H7 (cell line): ENCODE measurements around the gene CXCL13. TPM values are rescaled to one million over a fixed set of nuclear protein-coding genes. Genes with fewer than 3 reads are reported as not detected.
"Not testable (repeated sequence)": the region's sequence is repeated elsewhere in the genome, so short reads cannot be mapped to it uniquely, and the experiment has no call there.

Experiments
- DNase-seq: peaks from one replicate; pipeline ENCODE4 v3.0.0; 2012
- H3K27me3 ChIP-seq: 2 replicates; pipeline ENCODE4 v1.6.0; 2011; ENCODE audit warnings: mild to moderate bottlenecking, low read length; ENCODE audit not compliant: control insufficient read depth, insufficient read depth
- H3K36me3 ChIP-seq: replicated peaks from 2 replicates; pipeline ENCODE4 v1.5.1; 2011; ENCODE audit warnings: low read length; ENCODE audit not compliant: control insufficient read depth, insufficient read depth
- H3K4me3 ChIP-seq: 2 replicates; pipeline ENCODE4 v1.5.1; 2011; ENCODE audit warnings: low read depth, mild to moderate bottlenecking, control low read depth, low read length, moderate library complexity; ENCODE audit not compliant: insufficient read depth
- total RNA-seq: library from RNA; depleted of rRNA; stranded (reverse); fragments of >200 nt; shearing (Covaris generic); gene quantifications from 2 replicates; pipeline ENCODE4 v1.2.3, GENCODE V29; 2014

The CXCL13 gene
- total RNA-seq, 1 experiment from 2014 or later: not detected

DNA sequence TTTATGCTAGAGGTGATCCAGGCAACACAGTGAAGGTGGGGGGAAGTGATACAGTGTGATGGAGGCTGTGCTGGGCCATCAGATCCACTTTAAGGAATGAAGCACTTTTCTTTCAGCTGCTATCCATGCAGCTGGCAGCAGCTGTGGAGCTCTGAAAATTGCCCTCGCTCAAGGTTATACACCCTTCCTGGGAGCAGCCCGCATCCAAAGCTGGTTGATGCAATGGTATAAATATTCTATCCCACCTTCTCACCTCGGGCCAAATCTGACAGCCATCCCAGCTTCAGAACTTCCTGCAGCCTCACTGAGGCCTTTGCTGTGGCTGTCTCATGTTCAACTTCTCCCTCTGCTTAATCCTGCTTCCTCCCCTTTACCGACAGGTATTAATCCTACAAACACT is 18.6 kb downstream of the CXCL13 start:
- H3K36me3 ChIP-seq: no peaks in the 10 kb centered on the region
- DNase-seq: no peak
- no peak overlapping the region for H3K4me3 ChIP-seq
- no peaks in the 10 kb centered on the region for H3K27me3 ChIP-seq

DNA sequence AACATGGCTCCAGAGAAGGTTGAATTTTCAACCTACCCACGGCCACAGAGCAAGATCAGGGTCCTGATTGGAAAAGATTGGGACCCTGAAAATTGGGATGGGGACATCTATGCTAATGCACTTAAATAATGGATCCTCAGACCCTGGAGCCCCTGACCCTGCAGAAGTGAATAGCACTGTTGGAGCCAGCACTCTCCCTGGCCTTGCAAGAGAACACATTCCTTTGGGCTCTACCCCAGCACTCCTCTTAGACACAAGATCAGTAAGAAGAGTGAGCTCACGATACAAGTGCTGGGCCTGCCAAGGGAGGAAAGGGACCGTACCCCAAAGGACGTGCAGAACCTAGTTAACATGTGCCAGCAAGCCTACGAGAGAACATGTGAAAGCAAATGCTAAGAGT is 19.9 kb downstream of the CXCL13 start:
- H3K36me3 ChIP-seq: no peaks in the 10 kb centered on the region
- DNase-seq: no peak
- no peaks in the 10 kb centered on the region for H3K27me3 ChIP-seq
- H3K4me3 ChIP-seq: no peak overlapping the region

DNA sequence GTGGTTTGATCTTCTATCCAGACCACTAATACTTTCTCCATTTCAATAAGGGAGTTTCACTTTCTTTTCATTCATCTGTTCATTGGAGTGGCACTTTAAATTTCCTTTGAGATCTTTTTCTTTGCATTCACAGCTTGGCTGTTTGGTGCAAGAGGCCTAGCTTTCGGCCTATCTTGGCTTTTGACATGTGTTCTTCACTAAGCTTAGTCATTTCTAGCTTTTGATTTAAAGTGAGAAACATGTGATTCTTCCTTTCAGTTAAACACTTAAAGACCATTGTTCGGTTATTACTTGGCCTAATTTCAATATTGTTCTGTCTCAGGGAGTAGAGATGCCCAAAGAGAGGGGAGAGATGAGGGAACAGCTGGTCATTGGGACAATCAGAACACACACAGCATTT is 24.3 kb downstream of the CXCL13 start:
- Histone ChIP-seq H3K36me3 (no peaks in the 10 kb centered on the region), H3K27me3 (no peaks in the 10 kb centered on the region), H3K4me3 (no peak overlapping the region)
- DNase-seq: no peak

DNA sequence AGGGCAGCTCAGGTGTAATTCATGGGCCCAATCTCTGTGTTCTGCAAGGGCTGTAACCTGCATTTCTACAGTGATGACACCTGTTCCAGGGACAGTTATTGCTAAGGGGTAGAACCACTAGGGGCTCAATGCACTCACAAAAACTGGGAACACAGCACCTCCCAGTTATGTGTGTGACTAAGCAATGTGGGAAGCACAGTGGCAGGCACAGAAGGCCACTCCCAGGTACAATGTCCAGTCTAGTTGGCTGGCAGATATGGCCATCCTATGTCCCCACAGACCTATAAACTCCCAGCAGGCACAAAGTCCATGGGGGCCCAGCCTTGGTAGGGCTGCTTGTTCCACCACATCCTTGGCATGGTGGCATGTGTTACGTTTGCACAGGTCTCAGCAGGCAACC is 25.7 kb downstream of the CXCL13 start:
- H3K36me3 ChIP-seq: no peaks in the 10 kb centered on the region

DNA sequence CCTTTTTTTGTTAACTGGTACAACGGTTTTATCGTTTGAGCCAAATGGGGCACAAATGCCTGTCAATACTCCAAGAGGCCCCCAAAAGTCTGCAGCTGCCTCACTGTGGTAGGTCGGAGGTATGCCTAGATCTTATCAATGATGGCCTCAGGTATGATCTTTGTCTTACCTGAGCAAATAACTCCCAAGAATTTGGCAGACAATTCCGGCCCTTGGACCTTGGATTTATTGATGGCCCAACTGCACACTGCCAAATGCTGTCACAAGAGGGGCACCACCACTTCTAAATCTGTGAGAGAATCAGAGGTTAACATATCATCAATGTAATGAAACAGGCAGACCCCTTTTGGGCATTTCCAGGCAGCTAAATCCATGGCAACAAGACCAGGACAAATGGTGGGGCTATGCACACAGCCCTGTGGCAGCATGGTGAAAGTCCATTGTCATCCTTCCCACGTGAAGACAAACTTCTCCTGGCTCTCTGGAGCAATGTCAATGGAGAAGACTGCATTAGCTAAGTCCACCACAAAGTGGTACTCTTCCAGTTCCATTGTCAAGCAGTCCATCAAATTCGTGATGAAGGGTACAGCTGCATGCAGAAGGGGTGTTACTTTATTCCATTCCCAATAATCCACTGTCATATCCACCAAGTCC is 28.6 kb downstream of the CXCL13 start:
- DNase-seq: no peak
- Histone ChIP-seq H3K4me3 (no peak overlapping the region), H3K36me3 (no peaks in the 10 kb centered on the region), H3K27me3 (no peaks in the 10 kb centered on the region)

More for the DNA sequence above, 25.7 kb downstream of the CXCL13 start:
- no peaks in the 10 kb centered on the region for H3K27me3 ChIP-seq
- DNase-seq: no peak
- H3K4me3 ChIP-seq: no peak overlapping the region

DNA sequence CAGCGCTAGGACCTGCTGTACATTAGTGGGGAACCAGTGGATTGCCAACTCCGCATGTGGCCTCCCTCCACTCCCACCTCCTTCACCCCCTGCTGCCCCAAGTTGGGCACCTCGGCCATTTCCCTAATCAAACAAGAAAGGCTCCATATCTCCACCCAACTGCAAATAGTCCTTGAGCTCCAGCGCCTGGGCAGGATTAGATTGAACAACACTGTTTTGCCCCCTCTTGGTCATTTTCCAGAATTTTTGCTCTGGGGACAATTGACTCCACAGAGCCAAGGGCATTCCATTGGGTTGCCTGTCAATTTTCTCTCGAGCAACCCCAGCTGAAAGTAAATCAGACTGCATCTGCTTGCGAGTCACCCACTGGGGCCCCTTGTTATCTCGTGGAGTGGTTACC is 29.6 kb downstream of the CXCL13 start:
- DNase-seq: no peak
- Histone ChIP-seq H3K36me3 (no peaks in the 10 kb centered on the region), H3K27me3 (no peaks in the 10 kb centered on the region), H3K4me3 (no peak overlapping the region)

DNA sequence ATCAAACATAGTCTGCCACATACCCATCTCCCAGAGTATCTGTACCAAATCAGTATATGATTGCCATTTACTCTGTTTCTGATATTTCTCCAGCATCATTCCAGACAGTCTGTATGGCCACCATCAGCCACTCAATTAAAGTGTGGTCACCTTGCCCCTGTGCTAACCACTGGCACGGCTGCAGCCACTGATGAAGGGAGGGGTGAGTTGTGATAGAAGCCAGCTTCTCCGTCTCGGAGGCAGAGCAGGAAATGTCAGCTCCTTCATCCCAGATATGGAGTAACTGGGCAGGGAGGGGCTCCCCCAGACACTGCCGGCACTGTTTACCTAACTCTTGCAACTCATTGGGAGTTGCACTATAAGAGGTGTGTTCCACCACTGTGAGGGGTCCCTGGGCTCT is 30.3 kb downstream of the CXCL13 start:
- Histone ChIP-seq H3K36me3 (no peaks in the 10 kb centered on the region), H3K27me3 (no peaks in the 10 kb centered on the region), H3K4me3 (no peak overlapping the region)
- DNase-seq: no peak

DNA sequence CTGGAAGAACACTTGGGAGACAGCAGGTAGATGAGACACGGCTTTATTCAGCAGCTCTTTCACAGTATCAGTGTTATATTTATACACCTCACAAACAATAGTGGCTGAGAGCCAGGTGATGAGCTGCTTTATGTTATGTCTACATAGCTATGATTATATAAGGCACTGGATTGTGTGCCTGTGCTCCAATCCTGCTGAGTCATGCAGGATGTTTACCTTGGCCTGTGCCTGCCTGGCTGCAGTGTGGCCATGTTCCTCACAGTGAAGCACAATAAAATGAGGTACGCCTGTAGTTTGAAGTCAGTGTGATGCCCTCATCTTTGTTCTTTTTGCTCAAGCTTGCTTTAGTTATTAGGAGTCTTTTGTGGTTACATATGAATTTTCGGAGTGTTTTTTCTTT is 31.3 kb downstream of the CXCL13 start:
- DNase-seq: no peak
- no peak overlapping the region for H3K4me3 ChIP-seq
- no peaks in the 10 kb centered on the region for H3K27me3 ChIP-seq
- no peaks in the 10 kb centered on the region for H3K36me3 ChIP-seq

DNA sequence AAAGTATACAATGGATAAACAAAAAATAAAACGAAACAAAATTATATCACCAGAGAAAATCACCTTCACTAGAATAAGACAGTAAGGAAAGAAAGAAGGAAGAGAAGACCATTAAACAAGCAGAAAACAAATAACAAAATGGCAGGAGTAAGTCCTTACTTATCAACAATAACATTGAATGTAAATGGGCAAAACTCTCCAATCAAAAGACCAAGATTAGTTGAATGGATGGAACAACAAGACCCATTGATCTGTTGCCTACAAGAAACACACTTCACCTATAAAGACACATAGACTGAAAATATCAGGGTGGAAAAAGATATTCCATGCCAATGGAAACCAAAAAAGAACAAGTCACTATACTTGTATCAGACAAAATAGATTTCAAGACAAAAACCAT is 38.4 kb downstream of the CXCL13 start:
- not testable (repeated sequence) for H3K4me3 ChIP-seq, H3K36me3 ChIP-seq, H3K27me3 ChIP-seq, DNase-seq

DNA sequence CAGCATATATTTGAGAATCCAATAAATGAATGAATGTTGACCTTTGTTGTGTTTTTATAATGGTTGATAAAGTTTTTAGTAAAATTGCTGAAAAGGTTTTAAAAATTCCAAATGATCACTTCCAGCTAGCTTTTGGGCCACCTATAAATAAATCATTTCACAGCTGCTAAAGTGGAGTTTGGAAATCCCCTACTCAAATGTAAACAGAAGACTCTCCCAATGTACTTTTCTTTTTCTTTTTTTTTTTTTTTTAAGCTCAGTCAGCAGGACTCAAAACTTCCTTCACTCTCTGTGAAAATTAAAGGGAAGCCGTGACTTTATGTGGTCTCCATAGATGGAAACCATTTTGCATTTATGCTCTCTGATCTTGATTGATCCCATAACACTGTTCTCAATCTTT is 45.2 kb downstream of the CXCL13 start:
- Histone ChIP-seq H3K4me3 (no peak overlapping the region), H3K27me3 (no peaks in the 10 kb centered on the region), H3K36me3 (no peaks in the 10 kb centered on the region)
- DNase-seq: no peak

DNA sequence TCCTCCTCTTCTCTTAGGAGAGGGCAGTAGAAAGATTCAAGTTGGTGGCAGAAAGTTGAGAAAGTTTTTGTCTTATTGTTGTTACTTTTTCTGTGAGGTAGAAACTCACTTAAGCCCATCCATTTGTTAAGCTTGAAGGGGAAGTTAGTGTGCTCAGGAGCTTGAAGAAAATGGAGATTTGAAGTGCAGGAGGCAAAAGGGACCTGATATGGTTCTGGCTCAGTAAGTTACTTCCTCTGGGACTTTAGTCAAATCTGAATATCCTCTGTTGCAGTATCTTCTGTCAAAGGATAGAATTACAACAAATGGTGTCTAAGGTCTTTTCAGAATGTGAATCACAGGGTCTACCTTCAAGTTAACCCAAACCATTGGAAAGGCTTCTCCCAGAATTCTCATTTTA is 46.2 kb downstream of the CXCL13 start:
- DNase-seq: no peak

DNA sequence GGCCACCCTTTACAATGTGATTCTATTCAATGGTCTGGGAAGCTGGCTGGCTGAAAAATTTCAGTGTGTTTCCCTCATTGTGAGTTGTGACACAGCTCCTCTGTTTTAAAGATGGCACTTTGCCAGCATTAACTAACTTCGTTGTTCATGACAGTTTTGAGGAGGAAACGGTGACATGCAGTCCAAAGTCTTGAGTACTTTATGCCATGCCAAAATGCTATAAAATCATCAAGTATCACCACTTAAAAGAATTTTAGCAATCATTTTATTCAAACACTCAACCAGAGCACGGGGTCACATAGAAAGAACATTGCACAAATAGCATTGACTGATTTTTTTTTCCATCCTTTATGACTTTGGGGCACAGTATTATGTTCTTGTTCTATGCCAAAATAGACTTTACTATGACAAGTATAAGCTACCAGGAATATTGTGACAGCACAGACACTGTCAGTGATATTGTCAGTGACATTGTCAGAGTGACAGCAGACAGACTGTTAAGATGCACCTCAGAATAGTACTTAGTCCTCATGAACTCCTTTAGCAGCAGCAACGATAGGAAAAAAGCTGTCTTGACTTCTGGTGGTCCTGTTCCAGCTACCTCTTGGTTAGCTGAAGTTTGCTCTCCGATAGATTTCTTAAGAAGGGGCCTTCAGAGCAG is 46.7 kb downstream of the CXCL13 start:
- H3K4me3 ChIP-seq: no peak overlapping the region
- no peak for DNase-seq
- H3K36me3 ChIP-seq: no peaks in the 10 kb centered on the region
- H3K27me3 ChIP-seq: no peaks in the 10 kb centered on the region

More for the DNA sequence above, 46.2 kb downstream of the CXCL13 start:
- H3K36me3 ChIP-seq: no peaks in the 10 kb centered on the region
- no peaks in the 10 kb centered on the region for H3K27me3 ChIP-seq
- H3K4me3 ChIP-seq: no peak overlapping the region

DNA sequence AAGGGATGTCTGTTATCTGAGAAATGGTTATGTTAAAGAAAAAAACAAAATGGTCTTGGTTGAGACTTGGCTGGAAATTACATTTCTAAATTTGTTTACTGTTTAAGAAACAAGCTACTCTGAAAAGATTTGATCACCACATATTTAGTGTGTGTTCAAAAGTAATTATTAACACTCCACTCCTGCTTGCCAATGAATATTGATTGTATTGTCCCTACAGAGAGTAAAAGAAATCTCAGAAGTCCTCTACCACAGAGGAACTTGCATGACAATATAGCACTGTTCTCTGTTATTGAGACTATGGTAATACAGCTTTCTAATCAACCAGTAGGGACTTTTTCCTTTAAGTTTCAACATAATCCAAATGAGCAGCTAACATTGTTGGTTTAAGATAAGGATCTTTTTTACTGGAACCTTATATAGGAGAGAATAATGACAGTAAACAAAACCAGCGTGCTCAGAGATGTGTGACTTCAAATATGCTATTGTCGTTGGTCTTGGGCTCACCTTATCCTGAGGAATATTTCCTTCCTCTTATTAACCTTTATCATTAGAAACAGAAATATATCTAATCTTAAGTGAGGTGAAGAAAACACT is 47.6 kb downstream of the CXCL13 start:
- no peak for DNase-seq
- Histone ChIP-seq H3K4me3 (no peak overlapping the region), H3K36me3 (no peaks in the 10 kb centered on the region), H3K27me3 (no peaks in the 10 kb centered on the region)

DNA sequence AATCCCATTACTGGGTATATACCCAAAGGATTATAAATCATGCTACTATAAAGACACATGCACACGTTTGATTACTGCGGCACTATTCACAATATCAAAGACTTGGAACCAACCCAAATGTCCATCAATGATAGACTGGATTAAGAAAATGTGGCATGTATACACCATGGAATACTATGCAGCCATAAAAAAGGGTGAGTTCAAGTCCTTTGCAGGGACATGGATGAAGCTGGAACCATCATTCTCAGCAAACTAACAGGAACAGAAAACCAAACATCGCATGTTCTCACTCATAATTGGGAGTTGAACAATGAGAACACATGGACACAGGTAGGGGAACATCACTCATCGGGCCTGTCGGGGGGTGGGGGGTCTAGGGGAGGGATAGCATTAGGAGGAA is 54.7 kb downstream of the CXCL13 start:
- H3K27me3 ChIP-seq, H3K4me3 ChIP-seq, H3K36me3 ChIP-seq, DNase-seq: not testable (repeated sequence)
